ENCODE measurements around the gene SMS.
"Not testable (repeated sequence)": the region's sequence is repeated elsewhere in the genome, so short reads cannot be mapped to it uniquely, and the experiment has no call there.

Gene SMS

GRCh38 chrX:21940356-21940829 is at the start of gene SMS:
TSS of gene SMS (plus strand) at chrX:21940709. CDS start at chrX:21940825, 116 bp downstream.
- DNase-seq = peak; percentile 62

GRCh38 chrX:21905313-21905712 is 35.2 kb upstream of the SMS start:
- DNase-seq = no peak

- DNase-seq = no peak
Measured at GRCh38 chrX:21905953-21906352, 34.6 kb upstream of the SMS start.

DNA sequence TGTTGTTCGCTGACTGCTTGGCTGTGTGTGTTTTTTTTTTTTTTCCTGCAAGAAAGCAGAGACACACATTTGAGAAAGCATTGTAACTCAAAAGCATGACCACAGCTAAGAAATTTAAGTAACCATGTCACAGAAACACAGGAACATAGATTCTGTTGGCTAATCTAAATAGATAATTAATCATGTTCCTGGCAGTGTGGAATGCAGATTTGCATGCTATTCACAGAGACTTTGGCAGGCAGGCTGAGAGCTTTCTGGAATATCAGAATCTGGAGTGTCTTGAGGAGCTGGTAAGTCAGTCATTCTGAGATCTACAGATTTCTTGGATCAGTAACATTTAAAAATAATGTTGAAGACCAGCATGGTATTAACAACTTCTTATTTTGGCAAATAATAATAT is 33.2 kb upstream of the SMS start:
- no peak for DNase-seq

DNA sequence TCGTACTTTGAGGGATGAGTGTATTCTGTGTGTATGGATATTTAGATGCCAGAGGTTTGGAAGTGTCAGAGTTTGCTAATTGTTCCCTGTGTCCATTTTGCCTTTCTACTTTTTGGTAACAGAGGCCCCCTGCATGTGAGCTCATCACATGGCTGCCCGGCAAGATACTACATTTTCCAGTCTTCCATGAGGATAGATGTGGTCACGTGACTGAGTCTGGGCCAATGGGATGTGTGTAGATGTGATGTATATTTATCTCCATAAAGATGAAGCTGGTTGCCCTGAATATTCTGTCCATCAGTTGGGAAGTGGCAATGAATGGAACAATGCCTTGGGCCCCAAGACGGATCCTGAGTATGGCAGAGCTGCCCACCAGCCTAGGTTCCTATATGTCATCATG is 29.0 kb upstream of the SMS start:
- DNase-seq = no peak

- DNase-seq = no peak
Measured at GRCh38 chrX:21912220-21912619, 28.3 kb upstream of the SMS start.

DNA sequence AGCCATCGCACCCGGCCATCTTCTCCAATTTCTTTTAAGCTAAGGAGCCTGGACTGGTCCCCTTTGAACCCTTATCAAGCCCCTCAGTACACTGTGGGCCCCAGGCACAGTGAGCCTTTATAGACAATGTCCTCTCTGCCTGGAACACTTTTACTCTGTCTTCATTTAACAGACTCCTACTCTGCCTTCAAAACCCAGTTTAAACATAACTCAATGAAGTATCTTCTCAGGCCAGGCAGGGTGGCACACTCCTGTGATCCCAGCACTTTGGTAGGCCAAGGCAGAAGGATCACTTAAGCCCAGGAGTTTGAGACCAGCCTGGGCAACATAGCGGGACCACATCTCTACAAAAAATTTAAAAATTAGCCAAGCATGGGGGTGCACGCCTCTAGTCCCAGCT is 27.5 kb upstream of the SMS start:
- no peak for DNase-seq

DNA sequence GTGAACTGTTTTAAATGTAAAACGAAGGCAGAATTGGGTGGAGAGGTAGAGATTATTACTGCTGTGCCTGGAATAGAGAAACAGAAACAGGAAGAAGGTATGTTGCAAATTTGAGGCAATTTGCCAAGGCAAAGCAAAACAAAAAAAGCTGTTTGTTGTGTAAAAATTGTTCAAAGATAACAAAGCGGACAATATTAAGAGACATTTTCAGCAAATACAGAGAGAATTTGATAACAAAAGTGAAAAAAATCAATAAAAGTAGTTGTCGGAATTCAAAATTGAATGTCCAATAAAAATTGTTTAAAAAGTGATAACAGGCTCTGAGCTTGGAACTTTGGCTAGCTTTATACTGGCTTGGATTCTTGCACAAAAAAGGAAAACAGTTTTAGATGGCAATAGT is 14.4 kb upstream of the SMS start:
- DNase-seq = no peak

GRCh38 chrX:21926527-21927278 is 13.8 kb upstream of the SMS start:
- no peak for DNase-seq

GRCh38 chrX:21929209-21929608 is 11.3 kb upstream of the SMS start:
- DNase-seq = no peak

DNA sequence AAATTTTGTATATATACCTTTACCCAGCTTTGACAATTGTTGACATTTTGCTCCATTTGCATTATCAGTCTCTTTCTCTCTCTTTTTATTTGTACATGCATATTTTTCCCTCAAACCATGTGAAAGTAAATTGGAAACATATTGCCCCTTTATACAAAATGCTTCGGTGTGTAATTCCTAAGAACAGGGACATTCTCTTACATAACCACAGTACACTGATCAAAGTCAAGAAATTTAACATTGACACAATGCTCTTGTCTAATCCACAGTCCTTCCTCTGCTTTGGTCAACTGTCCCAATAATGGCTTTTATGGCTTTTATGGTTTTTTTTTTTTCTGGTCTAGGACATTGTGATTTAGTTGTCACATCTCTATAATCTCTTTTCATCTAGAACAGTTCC is 9.5 kb upstream of the SMS start:
- no peak for DNase-seq

DNA sequence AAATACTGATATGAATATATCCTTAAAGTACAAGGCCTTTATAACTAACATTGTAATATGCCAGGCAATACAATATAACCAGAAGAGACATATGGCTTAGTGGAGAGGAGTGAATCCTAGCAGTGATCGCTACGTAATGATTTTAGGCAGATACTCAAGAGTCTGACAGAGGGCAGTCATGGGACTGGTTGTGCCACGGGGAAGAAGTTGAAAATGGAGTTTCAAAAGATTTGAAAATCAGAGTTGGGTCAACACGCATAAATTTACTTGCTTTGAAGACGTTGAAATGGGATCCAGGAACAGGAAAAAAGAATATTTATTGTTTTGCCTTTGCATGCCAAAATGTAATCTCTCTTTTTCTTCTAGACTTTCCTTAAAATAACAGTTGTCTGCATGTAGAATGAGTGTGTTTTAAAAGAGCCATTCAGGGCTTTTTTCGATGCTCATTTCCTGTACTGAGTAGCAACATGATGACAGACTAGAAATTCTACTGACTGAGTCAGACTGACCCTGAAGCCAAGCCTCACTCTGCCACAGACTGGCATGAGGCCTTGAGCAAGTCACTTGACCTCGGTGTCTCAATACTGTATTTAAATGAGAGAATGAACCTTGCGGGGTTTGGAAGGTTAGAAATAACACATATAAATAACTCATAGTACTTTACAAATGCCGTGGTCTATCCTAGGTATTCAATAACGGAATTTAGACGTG is 8.1 kb upstream of the SMS start:
- no peak for DNase-seq

- no peak for DNase-seq
Measured at GRCh38 chrX:21933077-21933476, 7.4 kb upstream of the SMS start.

DNA sequence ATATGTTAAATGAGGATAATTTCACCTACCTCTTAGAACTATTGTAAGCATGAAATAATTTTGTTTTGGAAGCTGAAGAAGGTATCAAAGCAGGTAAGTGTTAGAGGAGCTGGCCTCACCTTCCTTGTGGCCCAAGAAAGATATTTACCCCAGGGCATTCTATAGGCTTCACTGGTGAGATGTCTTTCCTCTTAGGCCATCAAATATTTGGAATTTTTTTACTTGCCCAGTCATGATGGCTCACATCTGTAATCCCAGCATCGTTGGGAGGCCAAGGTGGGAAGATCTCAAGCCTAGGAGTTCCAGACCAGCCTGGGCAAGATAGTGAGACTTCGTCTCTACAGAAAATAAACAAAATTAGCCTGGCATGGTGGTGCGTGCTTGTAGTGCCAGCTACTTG is 6.1 kb upstream of the SMS start:
- no peak for DNase-seq

DNA sequence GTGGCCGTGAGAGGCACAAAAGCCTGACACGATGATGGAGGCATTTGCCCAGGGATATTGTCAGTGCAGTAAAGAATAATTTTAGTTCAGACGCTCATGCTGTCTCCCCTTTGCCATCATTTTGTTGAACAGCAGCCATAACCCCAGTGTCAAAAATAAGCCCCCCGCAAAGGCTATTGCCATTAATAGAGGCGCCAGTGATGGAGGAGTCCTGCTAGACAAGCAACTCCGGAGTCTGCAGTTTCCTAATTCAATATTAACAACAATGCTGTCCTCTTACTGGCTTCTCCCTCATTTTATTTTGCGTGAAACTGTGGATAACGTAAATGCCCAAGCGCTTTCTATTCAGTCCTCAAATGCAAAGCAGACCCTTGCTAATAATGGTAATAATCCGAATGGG is 603 bp upstream of the SMS start:
- no peak for DNase-seq

DNA sequence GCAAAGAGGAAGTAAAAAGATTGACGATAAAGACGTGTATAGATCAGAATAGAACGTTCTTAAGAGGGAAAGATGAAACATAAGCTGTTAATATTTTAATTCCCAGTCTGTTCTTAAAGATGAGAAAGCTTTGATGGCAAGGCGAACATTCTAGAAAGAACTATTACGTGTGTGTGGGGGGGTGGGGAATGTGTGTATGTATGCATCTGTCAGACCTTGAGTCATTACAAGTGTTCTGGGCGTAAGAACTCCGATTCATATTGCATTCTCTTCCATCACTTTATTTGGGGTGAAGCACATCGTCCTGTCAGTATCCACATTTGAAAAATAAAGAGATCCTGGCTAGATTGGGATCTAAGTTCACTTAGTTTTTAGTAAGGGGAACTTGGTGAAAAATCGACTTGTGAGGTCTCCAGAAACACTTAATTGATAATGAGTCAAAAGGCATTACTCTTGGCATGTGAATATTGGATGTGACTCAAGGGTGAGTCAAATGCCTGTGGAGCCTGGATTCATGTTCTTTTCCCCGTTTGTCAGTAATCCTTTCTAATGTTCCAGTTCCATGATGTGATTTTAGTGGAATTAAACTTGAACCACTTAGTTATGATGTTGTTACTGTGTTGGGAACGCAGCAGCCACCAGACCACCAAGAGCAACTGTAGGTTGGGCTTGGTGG is 3.1 kb downstream of the SMS start:
- DNase-seq = no peak

GRCh38 chrX:21944136-21944615 is 3.7 kb downstream of the SMS start:
- no peak for DNase-seq

DNA sequence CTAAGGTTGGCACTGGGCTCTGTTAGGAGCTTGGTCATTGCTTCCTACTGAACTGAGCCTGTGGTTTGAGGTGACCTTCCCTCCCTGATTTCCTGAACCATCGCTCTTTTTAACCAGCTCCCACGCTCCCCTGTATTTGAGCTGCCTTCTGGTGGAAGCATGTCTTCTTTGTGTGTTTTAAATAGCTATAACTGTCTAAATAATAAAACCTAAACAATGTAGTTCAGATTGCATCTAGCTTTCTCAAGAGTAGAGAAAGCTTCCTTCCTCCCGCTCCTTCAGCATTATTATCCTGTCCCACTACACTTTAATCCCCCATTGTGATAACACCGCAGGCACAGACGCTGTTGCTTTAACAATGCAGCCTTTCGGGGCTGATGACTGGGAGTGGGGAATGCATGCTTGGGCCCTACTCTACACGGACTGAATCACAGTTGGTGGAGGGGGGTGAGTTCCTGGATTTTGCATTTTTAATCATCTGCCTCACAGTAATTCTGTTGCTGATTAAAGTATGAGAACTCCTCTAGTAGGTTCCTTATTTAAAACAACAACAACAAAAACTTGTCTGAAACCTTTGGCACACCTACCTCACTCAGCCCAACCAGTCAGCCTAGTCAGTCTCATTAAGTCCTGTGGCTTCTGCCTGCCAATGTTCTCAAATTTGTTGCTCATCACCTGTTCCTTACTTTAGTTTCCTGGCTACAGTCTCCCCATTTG is 6.6 kb downstream of the SMS start:
- DNase-seq = no peak

DNA sequence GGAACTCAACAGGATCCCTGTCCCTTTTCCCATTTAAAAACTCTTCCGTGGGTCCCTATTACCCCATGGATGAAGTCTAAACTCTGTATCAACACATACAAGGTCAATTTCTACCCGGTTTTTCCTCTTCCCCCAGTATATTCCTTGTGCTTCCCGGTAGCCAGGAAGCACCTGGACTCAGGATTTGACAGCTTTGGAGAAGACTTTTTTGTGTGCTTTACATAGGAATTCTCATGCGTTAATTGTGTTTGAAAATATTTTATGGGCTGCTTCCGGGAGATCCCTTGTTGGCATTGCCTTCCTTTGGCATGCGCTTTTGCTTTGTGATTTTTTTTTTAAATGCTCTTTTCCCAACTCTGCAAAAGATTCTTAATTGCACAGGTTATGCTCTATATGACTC is 7.2 kb downstream of the SMS start:
- DNase-seq = no peak

GRCh38 chrX:21948897-21949578 is 8.5 kb downstream of the SMS start:
- DNase-seq = no peak

GRCh38 chrX:21949689-21950088 is 9.2 kb downstream of the SMS start:
- DNase-seq = no peak

DNA sequence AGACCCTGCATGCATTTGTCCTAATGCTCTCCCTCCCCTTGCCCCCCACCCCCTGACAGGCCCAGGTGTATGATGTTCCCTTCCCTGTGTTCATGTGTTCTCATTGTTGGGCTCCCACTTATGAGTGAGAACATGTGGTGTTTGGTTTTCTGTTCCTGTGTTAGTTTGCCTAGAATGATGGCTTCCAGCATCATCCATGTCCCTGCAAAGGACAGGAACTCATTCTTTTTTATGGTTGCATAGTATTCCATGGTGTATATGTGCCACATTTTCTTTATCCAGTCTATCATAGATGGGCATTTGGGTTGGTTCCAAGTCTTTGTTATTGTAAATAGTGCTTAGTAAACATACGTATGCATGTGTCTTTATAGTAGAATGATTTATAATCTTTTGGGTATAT is 10.0 kb downstream of the SMS start:
- not testable (repeated sequence) for DNase-seq

- DNase-seq = no peak
Measured at GRCh38 chrX:21952624-21953023, 12.1 kb downstream of the SMS start.

Data from activated naive CD4-positive, alpha-beta T cell treated with Interleukin-2 at 50 U/mL for 16 hours (primary cell).